Panc1 (cell line): ENCODE data around the gene CDCA4. TPM values are rescaled to one million over a fixed set of nuclear protein-coding genes. Genes with fewer than 3 reads are reported as not detected.
"Not testable (repeated sequence)": the region's sequence is repeated elsewhere in the genome, so short reads cannot be mapped to it uniquely, and the experiment has no call there.

Source experiments
- ATAC-seq: fragments of 200-7000 bp; cut with Tn5 transposase; 2 replicates; pipeline ENCODE4 v1.9.1; 2020; ENCODE audit warnings: mild to moderate bottlenecking, moderate library complexity
- BruUV-seq: library from RNA; stranded (reverse); fragments of 400-500 nt; replicated peaks from 2 replicates; lab custom pipeline; 2021; lab: Mats Ljungman, UMichigan
- CTCF ChIA-PET: fragments of 300-600 bp; sonication (Branson Sonifier 250); formaldehyde crosslinking; loops from one replicate; lab custom pipeline; 2022; ENCODE audit warnings: antibody characterized with exemption; lab: Charles Lee
- POLR2A ChIA-PET: fragments of 300-600 bp; sonication (Branson Sonifier 250); formaldehyde crosslinking; loops from one replicate; lab custom pipeline; 2022; ENCODE audit warnings: antibody characterized with exemption; lab: Charles Lee
- DNase-seq: peaks from one replicate; pipeline ENCODE4 v3.0.0-alpha.2; 2010; ENCODE audit warnings: low read depth, low spot score
- H3K27ac ChIP-seq: 2 replicates; pipeline ENCODE4 v1.5.1; 2011; ENCODE audit warnings: mild to moderate bottlenecking, low read length, inconsistent platforms
- H3K27me3 ChIP-seq: fragments of 200-500 bp; sonication (Bioruptor generic); 2 replicates; pipeline ENCODE4 v1.6.0; 2014; ENCODE audit warnings: low read length, inconsistent platforms; ENCODE audit not compliant: control insufficient read depth, insufficient read depth
- H3K36me3 ChIP-seq: fragments of 200-500 bp; sonication (Bioruptor generic); 2 replicates; pipeline ENCODE4 v1.5.1; 2014; ENCODE audit warnings: inconsistent platforms, mild to moderate bottlenecking, low read length, moderate library complexity; ENCODE audit not compliant: control insufficient read depth, insufficient read depth
- H3K4me1 ChIP-seq: 2 replicates; pipeline ENCODE4 v1.5.1; 2011; ENCODE audit warnings: inconsistent platforms, mild to moderate bottlenecking, low read length, moderate library complexity; ENCODE audit not compliant: control insufficient read depth, insufficient read depth
- H3K4me3 ChIP-seq, 2 experiments: 2 replicates each; pipeline ENCODE4 v1.5.1; 2011 to 2012; ENCODE audit warnings: low read depth in 2 of 2, low read length in 2 of 2, mild to moderate bottlenecking in 2 of 2, inconsistent platforms in 1 of 2, moderate library complexity in 1 of 2
- H3K9me3 ChIP-seq: fragments of 200-500 bp; sonication (Bioruptor generic); 2 replicates; pipeline ENCODE4 v1.5.1; 2014; ENCODE audit warnings: low read depth, mild to moderate bottlenecking, inconsistent platforms, low read length, moderate library complexity; ENCODE audit not compliant: control insufficient read depth, insufficient read depth
- POLR2AphosphoS5 ChIP-seq: IDR thresholded peaks from 2 replicates; pipeline ENCODE4 v1.6.1; 2012; ENCODE audit warnings: mild to moderate bottlenecking, low read depth, low read length, moderate library complexity
- SIN3A ChIP-seq: IDR thresholded peaks from 2 replicates; pipeline ENCODE4 v1.6.1; 2012; ENCODE audit warnings: low read depth, mild to moderate bottlenecking, low read length, moderate library complexity, borderline replicate concordance; ENCODE audit not compliant: insufficient read depth
- TCF7L2 ChIP-seq: IDR thresholded peaks from 2 replicates; pipeline ENCODE4 v1.6.1; 2011; ENCODE audit warnings: mild to moderate bottlenecking, low read depth, low read length, inconsistent platforms
- in situ Hi-C: cut with HindIII; loops from 2 replicates; pipeline ENCODE4 v1.10.0; 2016; ENCODE audit warnings: low sequenced_read_pairs, low pct_unique_long_range_greater_than_20kb
- intact Hi-C: fragments of 100-400 bp; cut with micrococcal nuclease; formaldehyde crosslinking; loops from one replicate; pipeline ENCODE4 v1.10.0; 2022; ENCODE audit not compliant: unreplicated experiment
- total RNA-seq: library from RNA; stranded (reverse); gene quantifications from one replicate; pipeline ENCODE4 v1.2.1, GENCODE V29; 2021; ENCODE audit not compliant: unreplicated experiment
- TF ChIP-seq, protein P1 (sequence below): fragments of 450-650 bp; IDR thresholded peaks from 2 replicates; pipeline ENCODE4 v1.5.1; 2017; ENCODE audit warnings: mild to moderate bottlenecking
- TF ChIP-seq, protein P2 (sequence below), 2 experiments: IDR thresholded peaks; 2 replicates each; pipeline ENCODE4 v1.6.1; 2011 to 2012; ENCODE audit warnings: low read depth in 2 of 2, control low read depth in 1 of 2, low read length in 1 of 2, mild to moderate bottlenecking in 1 of 2, moderate library complexity in 1 of 2; ENCODE audit not compliant: insufficient read depth in 1 of 2

CDCA4 gene
- total RNA-seq, 1 experiment from 2014 or later = 39.9 TPM

DNA sequence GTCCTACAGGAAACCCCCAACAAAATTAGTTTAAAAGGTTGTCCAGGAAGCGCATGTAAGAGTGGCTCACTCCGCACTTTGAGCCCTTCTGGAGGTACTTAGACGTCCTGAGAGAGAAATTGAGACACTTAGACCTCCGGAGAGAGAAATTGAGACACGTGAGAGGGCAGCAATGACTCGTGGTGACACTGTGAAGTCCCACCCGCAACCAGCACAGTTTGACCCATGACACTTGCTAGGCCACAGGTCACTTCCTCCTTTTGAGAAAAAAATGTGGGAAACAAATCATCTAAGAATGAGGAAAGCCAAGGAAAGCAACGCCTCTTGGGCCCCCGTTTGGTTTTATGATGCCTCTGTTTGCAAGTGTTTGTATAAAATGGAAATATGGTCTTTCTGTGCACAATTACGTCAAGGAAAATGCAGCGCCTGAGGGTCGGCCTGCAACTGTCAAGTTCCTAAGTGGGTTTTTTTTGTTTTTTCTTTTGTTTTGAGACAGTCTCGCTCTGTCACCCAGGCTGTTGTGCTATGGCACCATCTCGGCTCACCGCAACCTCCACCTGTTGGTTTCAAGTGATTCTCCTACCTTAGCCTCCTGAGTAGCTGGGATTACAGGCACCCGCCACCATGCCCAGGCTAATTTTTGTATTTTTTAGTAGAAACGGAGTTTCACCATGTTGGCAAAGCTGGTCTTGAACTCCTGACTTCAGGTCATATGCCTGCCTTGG is 13.6 kb upstream of the CDCA4 start:
- Histone ChIP-seq H3K9me3 (no peaks in the 10 kb centered on the region), H3K4me1 (no peaks in the 10 kb centered on the region), H3K36me3 (no peaks in the 10 kb centered on the region), H3K27ac (no peak overlapping the region), H3K4me3 (no peak overlapping the region), H3K27me3 (no peaks in the 10 kb centered on the region)
- ATAC-seq = no peak
- TF ChIP-seq, protein P1, sequence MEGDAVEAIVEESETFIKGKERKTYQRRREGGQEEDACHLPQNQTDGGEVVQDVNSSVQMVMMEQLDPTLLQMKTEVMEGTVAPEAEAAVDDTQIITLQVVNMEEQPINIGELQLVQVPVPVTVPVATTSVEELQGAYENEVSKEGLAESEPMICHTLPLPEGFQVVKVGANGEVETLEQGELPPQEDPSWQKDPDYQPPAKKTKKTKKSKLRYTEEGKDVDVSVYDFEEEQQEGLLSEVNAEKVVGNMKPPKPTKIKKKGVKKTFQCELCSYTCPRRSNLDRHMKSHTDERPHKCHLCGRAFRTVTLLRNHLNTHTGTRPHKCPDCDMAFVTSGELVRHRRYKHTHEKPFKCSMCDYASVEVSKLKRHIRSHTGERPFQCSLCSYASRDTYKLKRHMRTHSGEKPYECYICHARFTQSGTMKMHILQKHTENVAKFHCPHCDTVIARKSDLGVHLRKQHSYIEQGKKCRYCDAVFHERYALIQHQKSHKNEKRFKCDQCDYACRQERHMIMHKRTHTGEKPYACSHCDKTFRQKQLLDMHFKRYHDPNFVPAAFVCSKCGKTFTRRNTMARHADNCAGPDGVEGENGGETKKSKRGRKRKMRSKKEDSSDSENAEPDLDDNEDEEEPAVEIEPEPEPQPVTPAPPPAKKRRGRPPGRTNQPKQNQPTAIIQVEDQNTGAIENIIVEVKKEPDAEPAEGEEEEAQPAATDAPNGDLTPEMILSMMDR = no peak
- TF ChIP-seq, protein P2, sequence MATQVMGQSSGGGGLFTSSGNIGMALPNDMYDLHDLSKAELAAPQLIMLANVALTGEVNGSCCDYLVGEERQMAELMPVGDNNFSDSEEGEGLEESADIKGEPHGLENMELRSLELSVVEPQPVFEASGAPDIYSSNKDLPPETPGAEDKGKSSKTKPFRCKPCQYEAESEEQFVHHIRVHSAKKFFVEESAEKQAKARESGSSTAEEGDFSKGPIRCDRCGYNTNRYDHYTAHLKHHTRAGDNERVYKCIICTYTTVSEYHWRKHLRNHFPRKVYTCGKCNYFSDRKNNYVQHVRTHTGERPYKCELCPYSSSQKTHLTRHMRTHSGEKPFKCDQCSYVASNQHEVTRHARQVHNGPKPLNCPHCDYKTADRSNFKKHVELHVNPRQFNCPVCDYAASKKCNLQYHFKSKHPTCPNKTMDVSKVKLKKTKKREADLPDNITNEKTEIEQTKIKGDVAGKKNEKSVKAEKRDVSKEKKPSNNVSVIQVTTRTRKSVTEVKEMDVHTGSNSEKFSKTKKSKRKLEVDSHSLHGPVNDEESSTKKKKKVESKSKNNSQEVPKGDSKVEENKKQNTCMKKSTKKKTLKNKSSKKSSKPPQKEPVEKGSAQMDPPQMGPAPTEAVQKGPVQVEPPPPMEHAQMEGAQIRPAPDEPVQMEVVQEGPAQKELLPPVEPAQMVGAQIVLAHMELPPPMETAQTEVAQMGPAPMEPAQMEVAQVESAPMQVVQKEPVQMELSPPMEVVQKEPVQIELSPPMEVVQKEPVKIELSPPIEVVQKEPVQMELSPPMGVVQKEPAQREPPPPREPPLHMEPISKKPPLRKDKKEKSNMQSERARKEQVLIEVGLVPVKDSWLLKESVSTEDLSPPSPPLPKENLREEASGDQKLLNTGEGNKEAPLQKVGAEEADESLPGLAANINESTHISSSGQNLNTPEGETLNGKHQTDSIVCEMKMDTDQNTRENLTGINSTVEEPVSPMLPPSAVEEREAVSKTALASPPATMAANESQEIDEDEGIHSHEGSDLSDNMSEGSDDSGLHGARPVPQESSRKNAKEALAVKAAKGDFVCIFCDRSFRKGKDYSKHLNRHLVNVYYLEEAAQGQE (IDR thresholded peaks at IDR 0.05; ENCODE audit: insufficient read depth in 1 of 2, low read depth in 2 of 2, low read length in 1 of 2) = no peak
- TF ChIP-seq POLR2AphosphoS5 (no peak), TCF7L2 (no peak), SIN3A (no peak)
- DNase-seq = no peak
- CTCF ChIA-PET = interaction anchor here (0.6 kb wide), 1 partner anchor 13 kb away, joined by 3 read pairs; no protein-coding TSS in a partner anchor
- in situ Hi-C loops (no loop called here), intact Hi-C loops (no loop called here)
- POLR2A ChIA-PET = interaction anchor here (0.5 kb wide), 1 partner anchor 269 kb away, joined by 3 read pairs; no protein-coding TSS in a partner anchor
- no TSS peak for BruUV-seq

DNA sequence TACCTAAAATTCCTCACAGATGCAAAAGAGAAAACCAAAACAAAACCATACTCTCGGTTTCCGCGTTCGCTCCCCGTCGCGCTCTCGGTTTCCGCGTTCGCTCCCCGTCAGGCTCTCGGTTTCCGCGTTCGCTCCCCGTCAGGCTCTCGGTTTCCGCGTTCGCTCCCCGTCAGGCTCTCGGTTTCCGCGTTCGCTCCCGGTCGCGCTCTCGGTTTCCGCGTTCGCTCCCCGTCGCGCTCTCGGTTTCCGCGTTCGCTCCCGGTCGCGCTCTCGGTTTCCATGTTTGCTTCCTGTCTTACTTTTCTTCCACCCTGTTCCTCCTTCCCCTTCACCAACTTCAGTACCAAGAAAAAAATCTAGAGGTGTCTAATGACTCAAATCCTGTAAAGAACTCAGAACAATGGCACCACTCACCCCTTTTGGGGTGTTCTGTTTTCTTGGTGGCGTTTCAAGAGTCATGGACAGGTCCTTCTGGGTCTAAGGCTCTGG is 12.6 kb upstream of the CDCA4 start:
- H3K4me3 ChIP-seq, in situ Hi-C loops, DNase-seq, POLR2A ChIA-PET, BruUV-seq, ATAC-seq, H3K27me3 ChIP-seq, intact Hi-C loops, H3K36me3 ChIP-seq, H3K4me1 ChIP-seq, H3K27ac ChIP-seq, CTCF ChIA-PET, H3K9me3 ChIP-seq: not testable (repeated sequence)

DNA sequence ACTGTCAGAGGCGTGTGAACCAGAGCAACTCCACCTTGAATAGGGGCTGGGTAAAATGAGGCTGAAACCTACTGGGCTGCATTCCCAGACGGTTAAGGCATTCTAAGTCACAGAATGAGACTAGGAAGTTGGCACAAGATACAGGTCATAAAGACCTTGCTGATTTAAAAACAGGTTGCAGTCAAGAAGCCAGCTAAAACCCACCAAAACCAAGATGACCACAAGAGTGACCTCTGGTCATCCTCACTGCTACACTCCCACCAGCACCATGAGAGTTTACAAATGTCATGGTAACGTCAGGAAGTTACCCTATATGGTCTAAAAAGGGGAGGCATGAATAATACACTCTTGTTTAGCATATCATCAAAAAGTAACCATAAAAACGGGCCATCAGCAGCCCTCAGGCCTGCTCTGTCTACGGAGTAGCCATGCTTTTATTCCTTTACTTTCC is 11.6 kb upstream of the CDCA4 start:
- ATAC-seq, H3K9me3 ChIP-seq, POLR2A ChIA-PET, H3K27me3 ChIP-seq, CTCF ChIA-PET, H3K36me3 ChIP-seq, H3K27ac ChIP-seq, BruUV-seq, in situ Hi-C loops, DNase-seq, H3K4me1 ChIP-seq, intact Hi-C loops, H3K4me3 ChIP-seq: not testable (repeated sequence)
